ENCODE measurements around the gene TOM1L2. TPM values are rescaled to one million over a fixed set of nuclear protein-coding genes. Genes with fewer than 3 reads are reported as not detected.
A peak's percentile ranks its signal among the peaks of the same experiment; 100 is the strongest.

TOM1L2 gene
- total and polyA plus RNA-seq, 8 donors = 13.3 to 154 (median 41.1) TPM

DNA sequence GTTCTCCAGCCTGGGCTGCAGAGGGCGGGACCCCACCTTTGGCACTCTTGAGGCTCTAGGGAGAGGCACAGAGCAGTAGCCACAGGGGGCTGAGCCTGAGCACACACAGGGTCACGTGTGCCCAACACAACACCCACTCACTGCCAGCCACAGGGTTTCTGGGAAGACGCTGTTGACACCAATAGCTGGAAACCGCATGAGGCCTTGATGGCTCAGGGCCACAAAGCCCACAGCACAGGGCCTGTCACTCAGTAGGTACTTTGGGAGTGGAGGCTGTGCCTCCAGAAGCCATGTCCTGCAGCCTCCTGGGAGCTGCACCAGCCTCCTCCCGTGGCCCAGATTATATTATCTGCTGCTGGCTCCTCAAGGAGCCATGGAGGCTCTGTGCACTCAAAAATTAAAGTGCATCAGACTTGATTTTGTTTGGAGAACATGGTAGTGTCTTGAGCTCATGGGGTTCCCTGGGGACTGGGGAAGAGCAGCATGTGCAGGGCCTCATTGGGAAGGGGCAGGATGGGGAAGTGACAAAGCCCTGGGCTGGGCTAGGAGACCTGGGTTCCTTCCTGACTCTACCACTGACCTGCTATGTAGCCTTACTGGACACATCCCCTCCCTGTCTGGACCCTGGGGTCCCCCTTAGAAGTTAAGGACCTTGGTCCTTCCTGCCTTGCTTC lies 122.9 kb downstream of the TOM1L2 start:
- peak overlapping the region; percentile 49 to 79 (median 79) for H3K27ac ChIP-seq

DNA sequence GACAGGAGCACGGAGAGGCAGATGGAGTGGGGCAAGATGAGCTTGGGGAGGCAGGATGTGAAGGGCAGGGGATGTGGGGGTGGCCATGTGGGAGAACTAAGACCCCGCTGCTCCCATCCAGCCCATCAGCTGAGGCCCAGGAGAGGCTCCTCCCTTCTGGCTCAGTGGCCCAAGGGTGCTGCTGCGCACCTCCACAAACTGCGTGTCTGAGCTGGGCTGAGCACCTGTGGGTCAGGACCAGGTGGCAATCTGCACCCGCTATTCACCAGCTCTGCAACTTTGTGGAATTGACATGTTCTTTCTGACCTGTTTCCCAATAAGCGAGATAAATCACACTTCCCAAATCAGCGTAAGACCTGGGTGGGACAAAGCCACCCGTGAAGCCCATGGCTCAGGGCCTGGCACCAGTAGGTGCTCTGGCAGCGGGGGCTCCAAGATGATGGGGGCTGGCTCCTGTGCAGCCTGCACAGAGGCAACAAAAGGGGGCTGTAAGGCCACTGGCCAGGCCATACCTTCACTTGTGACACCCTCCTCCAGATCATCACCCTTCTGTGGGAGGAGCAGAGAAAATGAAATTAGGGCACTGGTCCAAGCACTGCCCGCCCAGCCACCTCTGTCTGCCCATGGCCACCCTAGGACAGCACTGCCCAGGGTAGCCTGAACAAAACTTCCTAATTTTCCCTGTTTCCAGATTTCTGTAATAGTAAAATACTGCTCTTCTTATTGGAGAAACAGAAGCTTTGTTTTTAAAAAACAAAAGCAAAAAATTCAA lies 123.7 kb downstream of the TOM1L2 start:
- Histone ChIP-seq H3K4me3 (no peak overlapping the region), H3K27ac (peak overlapping the region in 3 of 5 donors; percentile 79), H3K36me3 (peaks cover 0 to 35% (median 26%) of the 10 kb centered on the region in 4 donors), H3K9me3 (no peaks in the 10 kb centered on the region), H3K4me1 (peaks cover 27 to 43% (median 35%) of the 10 kb centered on the region in 4 donors), H3K27me3 (no peaks in the 10 kb centered on the region)
- intact Hi-C loops (cut with DNase I; ENCODE audit: low total_unique reads) = no loop called here
- TF ChIP-seq EP300 (IDR thresholded peaks at IDR 0.05) (no peak), POLR2A (IDR thresholded peaks at IDR 0.05) (no peak), CTCF (IDR thresholded peaks at IDR 0.05) (no peak)
- 78 to 90% (median 82%) methylated on average over 9 to 10 of the region's 10 CpGs for WGBS, 5 donors
- no peak for DNase-seq

More for the DNA sequence above, 122.9 kb downstream of the TOM1L2 start:
- Histone ChIP-seq H3K36me3 (peaks cover 0 to 35% (median 26%) of the 10 kb centered on the region in 4 donors), H3K9me3 (no peaks in the 10 kb centered on the region), H3K4me1 (peaks cover 27 to 47% (median 38%) of the 10 kb centered on the region in 4 donors), H3K4me3 (no peak overlapping the region), H3K27me3 (no peaks in the 10 kb centered on the region)
- TF ChIP-seq EP300 (IDR thresholded peaks at IDR 0.05) (no peak), POLR2AphosphoS5 (IDR thresholded peaks at IDR 0.05) (peak in 2 of 3 donors; percentile 20 to 63)
- intact Hi-C loops (cut with DNase I; ENCODE audit: low total_unique reads) = no loop called here
- WGBS, 5 donors = 21 to 39% (median 25%) methylated on average over 4 to 5 of the region's 5 CpGs
- peak; percentile 62 to 76 for DNase-seq

DNA sequence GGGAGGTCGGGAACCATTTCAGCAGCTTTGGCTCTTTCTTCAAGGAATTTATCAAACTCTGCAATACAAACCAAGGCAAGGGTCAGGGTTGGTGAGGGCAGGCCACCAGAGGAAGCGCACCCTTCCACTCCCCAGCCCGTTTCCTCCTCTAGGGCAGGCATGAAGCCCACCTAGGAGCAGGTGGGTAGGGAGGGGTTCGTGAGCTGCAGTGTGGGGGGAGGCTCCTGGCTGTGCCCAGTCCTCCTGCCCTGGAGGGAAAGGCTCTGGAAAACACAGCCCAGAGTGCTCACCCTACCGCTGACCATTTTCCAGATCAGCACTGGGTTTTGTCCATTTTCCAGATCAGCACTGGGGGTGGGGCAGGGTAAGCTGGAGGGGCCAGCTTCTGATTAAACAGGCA lies 124.5 kb downstream of the TOM1L2 start:
- intact Hi-C loops (cut with DNase I; ENCODE audit: low total_unique reads) = no loop called here
- no peak for TF ChIP-seq CTCF (IDR thresholded peaks at IDR 0.05)
- TF ChIP-seq POLR2AphosphoS5 (IDR thresholded peaks at IDR 0.05) = no peak
- TF ChIP-seq EP300 (IDR thresholded peaks at IDR 0.05) = no peak
- no peak for TF ChIP-seq POLR2A (IDR thresholded peaks at IDR 0.05)
- Histone ChIP-seq H3K4me3 (no peak overlapping the region), H3K9me3 (no peaks in the 10 kb centered on the region), H3K4me1 (peaks cover 27 to 40% (median 33%) of the 10 kb centered on the region in 4 donors), H3K27me3 (no peaks in the 10 kb centered on the region), H3K36me3 (peaks cover 0 to 35% (median 26%) of the 10 kb centered on the region in 4 donors), H3K27ac (peak overlapping the region in 2 of 5 donors; percentile 79)
- WGBS, 5 donors = 87 to 94% (median 92%) methylated on average over 4 to 5 of the region's 5 CpGs
- no peak for DNase-seq

- H3K4me1 ChIP-seq = peaks cover 27 to 45% (median 36%) of the 10 kb centered on the region in 4 donors
- peaks cover 0 to 35% (median 25%) of the 10 kb centered on the region in 4 donors for H3K36me3 ChIP-seq
- peak overlapping the region in 1 of 5 donors; percentile 79 for H3K27ac ChIP-seq
- H3K4me3 ChIP-seq = no peak overlapping the region
- intact Hi-C loops (cut with DNase I; ENCODE audit: low total_unique reads) = no loop called here
- 64 to 80% (median 71%) methylated on average over 14 to 17 of the region's 17 CpGs for WGBS, 5 donors
- peak in 1 of 2 donors; percentile 50 for DNase-seq
- TF ChIP-seq CTCF (IDR thresholded peaks at IDR 0.05) (no peak), POLR2A (IDR thresholded peaks at IDR 0.05) (no peak)
- no peaks in the 10 kb centered on the region for H3K27me3 ChIP-seq
- no peaks in the 10 kb centered on the region for H3K9me3 ChIP-seq
These were observed 125.0 kb downstream of the TOM1L2 start for GRCh38 chr17:17847118-17847689.

Data from stomach (tissue), 9 donors.